Spinal cord (tissue), 10 donors: ENCODE data around the gene TRMT2A. TPM values are rescaled to one million over a fixed set of nuclear protein-coding genes. Genes with fewer than 3 reads are reported as not detected.

Experiments used
- DNase-seq, 6 donors: peaks; one replicate each; pipeline versions ENCODE4 v3.0.0 to v3.0.0-alpha.2; 2013 to 2015; ENCODE audit warnings: low spot score in 6 of 6, low read depth in 4 of 6
- H3K27ac ChIP-seq: one replicate; pipeline ENCODE4 v1.5.1; 2013; ENCODE audit warnings: low read depth, low read length, control low read depth
- H3K27me3 ChIP-seq: one replicate; pipeline ENCODE4 v1.6.1; 2013; ENCODE audit warnings: low read length; ENCODE audit not compliant: control insufficient read depth, insufficient read depth
- H3K36me3 ChIP-seq: one replicate; pipeline ENCODE4 v1.6.1; 2013; ENCODE audit warnings: low read length; ENCODE audit not compliant: control insufficient read depth, insufficient read depth
- H3K4me1 ChIP-seq: one replicate; pipeline ENCODE4 v1.6.1; 2013; ENCODE audit warnings: low read length; ENCODE audit not compliant: control insufficient read depth, insufficient read depth
- H3K4me3 ChIP-seq: one replicate; pipeline ENCODE4 v1.5.1; 2013; ENCODE audit warnings: low read depth, low read length, control low read depth
- H3K9me3 ChIP-seq: one replicate; pipeline ENCODE4 v1.6.1; 2013; ENCODE audit warnings: low read length; ENCODE audit not compliant: control insufficient read depth, insufficient read depth
- WGBS: methylation state at CpG from one replicate; pipeline ENCODE4 v1.1.5; 2013; ENCODE audit warnings: missing lambda C conversion rate; ENCODE audit not compliant: insufficient coverage; 5-methylcytosine and 5-hydroxymethylcytosine counted together
- polyA plus RNA-seq, 2 donors: library from polyadenylated mRNA; unstranded; fragments of 120-200 nt; gene quantifications; one replicate each; pipeline ENCODE4 v1.2.1, GENCODE V29; 2013; ENCODE audit not compliant: insufficient read length in 2 of 2
- total RNA-seq, 2 donors: library from RNA; depleted of rRNA in 1 of 2; stranded (reverse); fragments of 120-200 nt in 1 of 2; fragments of >200 nt in 1 of 2; gene quantifications; one replicate each; pipeline versions ENCODE4 v1.2.3 to v1.2.4, GENCODE V29; 2013 to 2014
- donor health status: healthy.

The TRMT2A gene
- total and polyA plus RNA-seq, 4 donors = 24.5 to 57.4 (median 50.0) TPM

- no peak for DNase-seq
- Histone ChIP-seq H3K9me3 (no peaks in the 10 kb centered on the region), H3K4me3 (no peak overlapping the region), H3K27ac (no peak overlapping the region), H3K27me3 (no peaks in the 10 kb centered on the region), H3K36me3 (peaks cover 74% of the 10 kb centered on the region), H3K4me1 (no peaks in the 10 kb centered on the region)
- 87% methylated on average over 13 of the region's 13 CpGs for whole genome bisulfite sequencing
Measured at GRCh38 chr22:20093418-20094196, 23.4 kb downstream of the TRMT2A start.

GRCh38 chr22:20092477-20092854 lies 24.6 kb downstream of the TRMT2A start:
- Histone ChIP-seq H3K4me1 (no peaks in the 10 kb centered on the region), H3K36me3 (peaks cover 85% of the 10 kb centered on the region), H3K4me3 (no peak overlapping the region), H3K9me3 (no peaks in the 10 kb centered on the region), H3K27ac (no peak overlapping the region), H3K27me3 (no peaks in the 10 kb centered on the region)
- no peak for DNase-seq
- 90% methylated on average over 11 of the region's 11 CpGs for WGBS

- H3K27me3 ChIP-seq = no peaks in the 10 kb centered on the region
- no peak overlapping the region for H3K27ac ChIP-seq
- H3K4me3 ChIP-seq = no peak overlapping the region
- H3K4me1 ChIP-seq = no peaks in the 10 kb centered on the region
- H3K36me3 ChIP-seq = peaks cover 91% of the 10 kb centered on the region
- WGBS = 93% methylated on average over 10 of the region's 16 CpGs
- no peak for DNase-seq
- H3K9me3 ChIP-seq = no peaks in the 10 kb centered on the region
Measured at GRCh38 chr22:20091690-20092476, 25.1 kb downstream of the TRMT2A start.

GRCh38 chr22:20090730-20091240 lies 26.2 kb downstream of the TRMT2A start:
- no peak for DNase-seq
- Histone ChIP-seq H3K4me3 (no peak overlapping the region), H3K9me3 (no peaks in the 10 kb centered on the region), H3K36me3 (peaks cover 98% of the 10 kb centered on the region), H3K27ac (no peak overlapping the region), H3K4me1 (no peaks in the 10 kb centered on the region), H3K27me3 (no peaks in the 10 kb centered on the region)
- WGBS = 95% methylated on average over 3 of the region's 9 CpGs

- no peak for DNase-seq
Measured at GRCh38 chr22:20089977-20090729, 26.9 kb downstream of the TRMT2A start.

GRCh38 chr22:20089226-20089976 lies 27.6 kb downstream of the TRMT2A start:
- H3K9me3 ChIP-seq = no peaks in the 10 kb centered on the region
- WGBS = 93% methylated on average over 15 of the region's 17 CpGs
- H3K27ac ChIP-seq = no peak overlapping the region
- peaks cover 95% of the 10 kb centered on the region for H3K36me3 ChIP-seq
- H3K27me3 ChIP-seq = no peaks in the 10 kb centered on the region
- peaks cover 8% of the 10 kb centered on the region for H3K4me1 ChIP-seq
- no peak overlapping the region for H3K4me3 ChIP-seq
- DNase-seq = no peak

More at GRCh38 chr22:20089977-20090729, 26.9 kb downstream of the TRMT2A start:
- Histone ChIP-seq H3K27me3 (no peaks in the 10 kb centered on the region), H3K27ac (no peak overlapping the region), H3K4me3 (no peak overlapping the region), H3K4me1 (peaks cover under 1% of the 10 kb centered on the region), H3K9me3 (no peaks in the 10 kb centered on the region), H3K36me3 (peaks cover 96% of the 10 kb centered on the region)
- 94% methylated on average over 10 of the region's 11 CpGs for WGBS

GRCh38 chr22:20088263-20088648 lies 28.8 kb downstream of the TRMT2A start:
- Histone ChIP-seq H3K9me3 (no peaks in the 10 kb centered on the region), H3K4me1 (peaks cover 15% of the 10 kb centered on the region), H3K27me3 (no peaks in the 10 kb centered on the region), H3K27ac (no peak overlapping the region), H3K4me3 (no peak overlapping the region), H3K36me3 (peaks cover 83% of the 10 kb centered on the region)
- DNase-seq = no peak
- WGBS = 97% methylated on average over 7 of the region's 8 CpGs

- no peak for DNase-seq
- Histone ChIP-seq H3K27ac (no peak overlapping the region), H3K4me1 (peaks cover 21% of the 10 kb centered on the region), H3K9me3 (no peaks in the 10 kb centered on the region), H3K27me3 (no peaks in the 10 kb centered on the region), H3K4me3 (no peak overlapping the region), H3K36me3 (peaks cover 82% of the 10 kb centered on the region)
- 91% methylated on average over 14 of the region's 14 CpGs for WGBS
Measured at GRCh38 chr22:20087319-20088262, 29.4 kb downstream of the TRMT2A start.
